ENCODE results near the gene KIF3B. TPM values are rescaled to one million over a fixed set of nuclear protein-coding genes. Genes with fewer than 3 reads are reported as not detected.

Gene KIF3B
- total and polyA plus RNA-seq, 10 of the 15 experiments (the other 5 are each of a cell fraction or from before 2014, with no cell fraction given), result 7.4 to 37.3 (median 25.9) TPM

GRCh38 chr20:32358883-32359632 lies 81.6 kb downstream of the KIF3B start (continued):
- TF ChIP-seq PRDM15 (CRISPR knock-in tag; IDR thresholded peaks at IDR 0.05) (no peak), MAX (IDR thresholded peaks at IDR 0.05; ENCODE audit: low read depth, low read length) (0 out of 2 replicates have a peak, but pooled peaks have one; percentile 45), ZNF274 (IDR thresholded peaks at IDR 0.05; ENCODE audit: insufficient read depth, insufficient read length) (no peak), IKZF2 (IDR thresholded peaks at IDR 0.05) (peak; percentile 71 to 77), MEF2B (IDR thresholded peaks at IDR 0.05; ENCODE audit: partially characterized antibody, poor library complexity, severe bottlenecking) (peak; percentile 26), MEF2A (IDR thresholded peaks at IDR 0.05; ENCODE audit: insufficient read depth, low read depth, low read length) (no peak), IKZF1 (conservative IDR thresholded peaks at IDR 0.05) (peak; percentile 82), CBX5 (IDR thresholded peaks at IDR 0.05; ENCODE audit: low read depth) (no peak), FOXK2 (IDR thresholded peaks at IDR 0.05) (no peak), USF2 (IDR thresholded peaks at IDR 0.05; ENCODE audit: borderline replicate concordance, low read depth, low read length) (no peak), ZNF384 (IDR thresholded peaks at IDR 0.05; ENCODE audit: borderline replicate concordance, low read depth, low read length) (no peak), TBL1XR1 (IDR thresholded peaks at IDR 0.05; ENCODE audit: low read depth, low read length) (no peak), TCF12 (IDR thresholded peaks at IDR 0.05; ENCODE audit: low read depth, low read length) (peak; percentile 32; the same call in 1 of the 2 replicates), BMI1 (IDR thresholded peaks at IDR 0.05; ENCODE audit: borderline replicate concordance) (no peak), BCL11A (IDR thresholded peaks at IDR 0.05; ENCODE audit: low read depth, low read length) (no peak), CEBPZ (IDR thresholded peaks at IDR 0.05; ENCODE audit: low read depth, low read length) (no peak), SUPT20H (IDR thresholded peaks at IDR 0.05; ENCODE audit: borderline replicate concordance, control insufficient read depth, low read depth, low read length) (no peak), SREBF2 (IDR thresholded peaks at IDR 0.05; ENCODE audit: low read length) (no peak), CREM (IDR thresholded peaks at IDR 0.05; ENCODE audit: low read depth) (0 out of 2 replicates have a peak, but pooled peaks have one; percentile 10), SMAD5 (IDR thresholded peaks at IDR 0.05; ENCODE audit: low read depth) (0 out of 2 replicates have a peak, but pooled peaks have one; percentile 33), BHLHE40 (IDR thresholded peaks at IDR 0.05; ENCODE audit: borderline replicate concordance in 1 of 2, low read depth in 2 of 2, low read length in 1 of 2) (no peak), MXI1 (IDR thresholded peaks at IDR 0.05; ENCODE audit: low read depth, low read length) (no peak), PAX5 (IDR thresholded peaks at IDR 0.05; ENCODE audit: borderline replicate concordance, low read depth, low read length) (no peak)
